ENCODE data around the gene VIM.
"Not testable (repeated sequence)": the region's sequence is repeated elsewhere in the genome, so short reads cannot be mapped to it uniquely, and the experiment has no call there.

DNA sequence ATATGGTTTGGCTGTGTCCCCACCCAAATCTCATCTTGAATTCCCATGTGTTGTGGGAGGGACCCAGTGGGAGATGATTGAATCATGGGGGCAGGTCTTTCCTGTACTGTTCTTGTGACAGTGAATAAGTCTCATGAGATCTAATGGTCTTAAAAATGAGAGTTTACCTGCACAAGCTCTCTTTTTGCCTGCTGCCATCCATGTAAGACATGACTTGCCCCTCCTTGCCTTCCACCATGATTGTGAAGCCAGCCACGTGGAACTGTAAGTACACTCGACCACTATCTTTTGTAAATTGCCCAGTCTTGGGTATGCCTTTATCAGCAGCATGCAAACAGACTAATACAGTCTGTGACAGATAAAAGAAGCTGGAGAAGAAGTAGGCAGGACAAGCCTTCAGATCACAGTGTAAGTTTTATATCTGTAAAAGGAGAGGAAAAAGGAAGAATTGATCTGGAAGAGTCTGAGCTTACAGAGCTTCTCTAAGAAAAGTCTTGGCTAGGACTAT is 26.6 kb downstream of the VIM start:
- TF ChIP-seq CTCF, POLR2A (IDR thresholded peaks at IDR 0.05): not testable (repeated sequence)

Measured in adrenal gland (tissue), 5 donors.